NCI-H524 treated with DMSO at 0.1 percent for 48 hours (cell line): ENCODE data around the gene EIF4EBP2.
A peak's percentile ranks its signal among the peaks of the same experiment; 100 is the strongest.

Experiments
- DNase-seq: peaks from one replicate; lab custom pipeline; 2025; lab: John Stamatoyannopoulos, UW

Gene EIF4EBP2

GRCh38 chr10:70404036-70404786 is at the start of gene EIF4EBP2:
TSS of gene EIF4EBP2 (plus strand) at chr10:70404145. CDS start at chr10:70404402, 257 bp downstream.
- peak; percentile 43 for DNase-seq

GRCh38 chr10:70354556-70354955 is 49.4 kb upstream of the EIF4EBP2 start:
- DNase-seq = no peak

GRCh38 chr10:70355051-70356021 is 48.6 kb upstream of the EIF4EBP2 start:
- DNase-seq = no peak

GRCh38 chr10:70357565-70357964 is 46.4 kb upstream of the EIF4EBP2 start:
- no peak for DNase-seq

- DNase-seq = no peak
Observed at GRCh38 chr10:70358446-70358845, 45.5 kb upstream of the EIF4EBP2 start.

- DNase-seq = no peak
Observed at GRCh38 chr10:70359017-70359550, 44.9 kb upstream of the EIF4EBP2 start.

- no peak for DNase-seq
Observed at GRCh38 chr10:70360215-70360614, 43.7 kb upstream of the EIF4EBP2 start.

- DNase-seq = no peak
Observed at GRCh38 chr10:70362328-70362727, 41.6 kb upstream of the EIF4EBP2 start.

- no peak for DNase-seq
Observed at GRCh38 chr10:70363292-70363691, 40.7 kb upstream of the EIF4EBP2 start.

GRCh38 chr10:70363971-70364771 is 39.8 kb upstream of the EIF4EBP2 start:
- DNase-seq = no peak

GRCh38 chr10:70364772-70365091 is 39.2 kb upstream of the EIF4EBP2 start:
- DNase-seq = no peak

- DNase-seq = no peak
Observed at GRCh38 chr10:70367195-70367796, 36.6 kb upstream of the EIF4EBP2 start.

- no peak for DNase-seq
Observed at GRCh38 chr10:70368774-70369482, 35.0 kb upstream of the EIF4EBP2 start.

- no peak for DNase-seq
Observed at GRCh38 chr10:70369498-70370018, 34.4 kb upstream of the EIF4EBP2 start.

GRCh38 chr10:70370766-70371165 is 33.2 kb upstream of the EIF4EBP2 start:
- no peak for DNase-seq

GRCh38 chr10:70371846-70372245 is 32.1 kb upstream of the EIF4EBP2 start:
- no peak for DNase-seq

GRCh38 chr10:70374775-70375614 is 28.9 kb upstream of the EIF4EBP2 start:
- DNase-seq = no peak

- DNase-seq = no peak
Observed at GRCh38 chr10:70376436-70377378, 27.2 kb upstream of the EIF4EBP2 start.

GRCh38 chr10:70378122-70378521 is 25.8 kb upstream of the EIF4EBP2 start:
- no peak for DNase-seq
